HCT116 (cell line): Measurements from ENCODE around the gene ANGPTL5.

Experiments
- CTCF ChIP-seq, 3 experiments: fragments of 200-600 bp in 1 of 3; sonication (generic) in 1 of 3; IDR thresholded peaks in 2 of 3; conservative IDR thresholded peaks in 1 of 3; 2 replicates each; pipeline ENCODE4 v1.5.1; 2012 to 2017; ENCODE audit warnings: low read depth in 2 of 3, low read length in 2 of 3, antibody characterized with exemption in 1 of 3, borderline replicate concordance in 1 of 3, control low read depth in 1 of 3, mild to moderate bottlenecking in 1 of 3, mixed read lengths in 1 of 3, mixed run types in 1 of 3, moderate library complexity in 1 of 3; ENCODE audit not compliant: insufficient read depth in 1 of 3
- EZH2 ChIP-seq: fragments of 200-600 bp; sonication (generic); IDR thresholded peaks from 2 replicates; pipeline ENCODE4 v1.6.1; 2017; ENCODE audit warnings: antibody characterized with exemption, mixed run types
- EZH2phosphoT487 ChIP-seq: fragments of 200-600 bp; IDR thresholded peaks from 2 replicates; pipeline ENCODE4 v1.6.1; 2018; ENCODE audit warnings: antibody characterized with exemption, borderline replicate concordance
- POLR2A ChIP-seq: IDR thresholded peaks from 2 replicates; pipeline ENCODE4 v1.7.0; 2011; ENCODE audit warnings: borderline replicate concordance; ENCODE audit not compliant: insufficient read depth, insufficient read length; ENCODE audit errors: extremely low read depth
- POLR2AphosphoS5 ChIP-seq: IDR thresholded peaks from 2 replicates; pipeline ENCODE4 v1.6.1; 2011; ENCODE audit warnings: mild to moderate bottlenecking, low read depth, low read length, moderate library complexity
- RAD21 ChIP-seq: IDR thresholded peaks from 2 replicates; pipeline ENCODE4 v1.6.1; 2012; ENCODE audit warnings: low read depth, mild to moderate bottlenecking
- SRF ChIP-seq: IDR thresholded peaks from 2 replicates; pipeline ENCODE4 v1.6.1; 2012; ENCODE audit warnings: low read depth

- TF ChIP-seq POLR2AphosphoS5 (no peak), SRF (no peak), POLR2A (no peak), CTCF (IDR thresholded peaks at IDR 0.05 in 2 of 3, conservative IDR thresholded peaks at IDR 0.05 in 1 of 3; ENCODE audit: borderline replicate concordance in 1 of 3, insufficient read depth in 1 of 3, low read depth in 2 of 3, low read length in 2 of 3) (peak; percentile 35 to 68 (median 50); a peak in 4 of 6 replicates), EZH2phosphoT487 (no peak), RAD21 (peak; percentile 46), EZH2 (no peak)
Observed at GRCh38 chr11:101880222-101880621, 36.1 kb downstream of the ANGPTL5 start.
